HepG2 (cell line): ENCODE measurements around the gene EXOC3. TPM values are rescaled to one million over a fixed set of nuclear protein-coding genes. Genes with fewer than 3 reads are reported as not detected.

Experiments used
- DMAP1 ChIP-seq: IDR thresholded peaks from 2 replicates; pipeline ENCODE4 v1.6.1; 2016
- ESRRA ChIP-seq: sonication (generic); formaldehyde crosslinking; IDR thresholded peaks from 2 replicates; pipeline ENCODE4 v1.5.1; 2020; ENCODE audit warnings: mild to moderate bottlenecking, low read depth, missing genetic modification reagents
- HNRNPLL ChIP-seq: fragments of 200-400 bp; formaldehyde crosslinking; IDR thresholded peaks from 2 replicates; pipeline ENCODE4 v1.6.1; 2017; ENCODE audit warnings: mild to moderate bottlenecking, low read depth, low read length; ENCODE audit not compliant: poor library complexity, severe bottlenecking
- NFYC ChIP-seq: IDR thresholded peaks from 2 replicates; pipeline ENCODE4 v1.6.1; 2016; ENCODE audit warnings: missing genetic modification reagents, missing compliant biosample characterization
- ZFP62 ChIP-seq: sonication (generic); formaldehyde crosslinking; IDR thresholded peaks from 2 replicates; pipeline ENCODE4 v1.4.0; 2020; ENCODE audit warnings: missing genetic modification reagents
- ZNF414 ChIP-seq: sonication (generic); formaldehyde crosslinking; IDR thresholded peaks from 2 replicates; pipeline ENCODE4 v1.5.0; 2020; ENCODE audit warnings: missing genetic modification reagents
- ZNF646 ChIP-seq: sonication (generic); formaldehyde crosslinking; IDR thresholded peaks from 2 replicates; pipeline ENCODE4 v1.9.0; 2021; ENCODE audit warnings: mild to moderate bottlenecking, missing genetic modification reagents
- polyA plus RNA-seq, 8 experiments: library from polyadenylated mRNA; depleted of rRNA in 3 of 8; stranded (reverse) in 7 of 8; unstranded in 1 of 8; fragments of >200 nt; fragmentation: Illumina TruSeq in 4 of 8; extraction: Trizol in 4 of 8; gene quantifications; 2 replicates each; pipeline versions ENCODE4 v1.2.1 to v1.2.3, GENCODE V29; 2011 to 2016; ENCODE audit warnings: low read depth in 4 of 8, missing spikeins in 1 of 8, mixed read lengths in 1 of 8; ENCODE audit not compliant: insufficient read depth in 1 of 8
- total RNA-seq, 5 experiments: library from RNA; depleted of rRNA; stranded (reverse); fragments of >200 nt; fragmentation: Illumina TruSeq; extraction: Trizol; gene quantifications; 2 replicates each; pipeline ENCODE4 v1.2.3, GENCODE V29; 2016; ENCODE audit warnings: low read depth in 1 of 5
- TF ChIP-seq, protein P1 (sequence below): sonication (generic); formaldehyde crosslinking; IDR thresholded peaks from 2 replicates; pipeline ENCODE4 v1.5.1; 2020; ENCODE audit warnings: missing genetic modification reagents, mild to moderate bottlenecking, borderline replicate concordance
- TF ChIP-seq, protein P2 (sequence below): sonication (generic); formaldehyde crosslinking; IDR thresholded peaks from 2 replicates; pipeline ENCODE4 v1.9.0; 2021; ENCODE audit warnings: missing genetic modification reagents, mild to moderate bottlenecking, borderline replicate concordance
- TF ChIP-seq, protein P3 (sequence below): sonication (generic); formaldehyde crosslinking; IDR thresholded peaks from 2 replicates; pipeline ENCODE4 v1.8.0; 2022; ENCODE audit warnings: low read depth, missing genetic modification reagents
- TF ChIP-seq, protein P4 (sequence below): IDR thresholded peaks from 2 replicates; pipeline ENCODE4 v1.6.1; 2012; ENCODE audit warnings: inconsistent platforms

Gene EXOC3
- total and polyA plus RNA-seq, 2 of the 13 experiments (the other 11 are each of a cell fraction or from before 2014, with no cell fraction given), result 9.2 to 20.5 TPM

- TF ChIP-seq, protein P1, sequence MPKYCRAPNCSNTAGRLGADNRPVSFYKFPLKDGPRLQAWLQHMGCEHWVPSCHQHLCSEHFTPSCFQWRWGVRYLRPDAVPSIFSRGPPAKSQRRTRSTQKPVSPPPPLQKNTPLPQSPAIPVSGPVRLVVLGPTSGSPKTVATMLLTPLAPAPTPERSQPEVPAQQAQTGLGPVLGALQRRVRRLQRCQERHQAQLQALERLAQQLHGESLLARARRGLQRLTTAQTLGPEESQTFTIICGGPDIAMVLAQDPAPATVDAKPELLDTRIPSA, result peak; percentile 83; the same call in 1 of the 2 replicates
- no peak; the same call in 1 of the 2 replicates for TF ChIP-seq ZNF414 (CRISPR knock-in tag)
- TF ChIP-seq, protein P2, sequence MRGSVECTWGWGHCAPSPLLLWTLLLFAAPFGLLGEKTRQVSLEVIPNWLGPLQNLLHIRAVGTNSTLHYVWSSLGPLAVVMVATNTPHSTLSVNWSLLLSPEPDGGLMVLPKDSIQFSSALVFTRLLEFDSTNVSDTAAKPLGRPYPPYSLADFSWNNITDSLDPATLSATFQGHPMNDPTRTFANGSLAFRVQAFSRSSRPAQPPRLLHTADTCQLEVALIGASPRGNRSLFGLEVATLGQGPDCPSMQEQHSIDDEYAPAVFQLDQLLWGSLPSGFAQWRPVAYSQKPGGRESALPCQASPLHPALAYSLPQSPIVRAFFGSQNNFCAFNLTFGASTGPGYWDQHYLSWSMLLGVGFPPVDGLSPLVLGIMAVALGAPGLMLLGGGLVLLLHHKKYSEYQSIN, result no peak
- no peak for TF ChIP-seq ZNF646 (CRISPR knock-in tag)
- TF ChIP-seq NFYC (CRISPR knock-in tag), result peak; percentile 50; the same call in 1 of the 2 replicates
- TF ChIP-seq DMAP1 (CRISPR knock-in tag), result no peak
- no peak for TF ChIP-seq HNRNPLL
- TF ChIP-seq, protein P3, sequence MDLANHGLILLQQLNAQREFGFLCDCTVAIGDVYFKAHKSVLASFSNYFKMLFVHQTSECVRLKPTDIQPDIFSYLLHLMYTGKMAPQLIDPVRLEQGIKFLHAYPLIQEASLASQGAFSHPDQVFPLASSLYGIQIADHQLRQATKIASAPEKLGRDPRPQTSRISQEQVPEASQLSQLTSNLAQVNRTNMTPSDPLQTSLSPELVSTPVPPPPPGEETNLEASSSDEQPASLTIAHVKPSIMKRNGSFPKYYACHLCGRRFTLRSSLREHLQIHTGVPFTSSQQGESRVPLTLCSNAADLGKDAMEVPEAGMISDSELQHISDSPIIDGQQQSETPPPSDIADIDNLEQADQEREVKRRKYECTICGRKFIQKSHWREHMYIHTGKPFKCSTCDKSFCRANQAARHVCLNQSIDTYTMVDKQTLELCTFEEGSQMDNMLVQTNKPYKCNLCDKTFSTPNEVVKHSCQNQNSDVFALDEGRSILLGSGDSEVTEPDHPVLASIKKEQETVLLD, result peak; percentile 94
- TF ChIP-seq ESRRA (CRISPR knock-in tag), result peak; percentile 72
- TF ChIP-seq ZFP62, result no peak; the same call in 1 of the 2 replicates
- TF ChIP-seq, protein P4, sequence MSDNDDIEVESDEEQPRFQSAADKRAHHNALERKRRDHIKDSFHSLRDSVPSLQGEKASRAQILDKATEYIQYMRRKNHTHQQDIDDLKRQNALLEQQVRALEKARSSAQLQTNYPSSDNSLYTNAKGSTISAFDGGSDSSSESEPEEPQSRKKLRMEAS, result peak; percentile 99
Observed at GRCh38 chr5:472656-473550, 29.9 kb downstream of the EXOC3 start (continued).
